ENCODE results near the gene RPL38.

Gene RPL38

GRCh38 chr17:74243013-74243755 lies 39.7 kb downstream of the RPL38 start:
- intact Hi-C loops (cut with DNase I): no loop called here
- DNase-seq: peak in 5 of 10 donors; percentile 33 to 90 (median 50)

GRCh38 chr17:74244128-74244527 lies 40.6 kb downstream of the RPL38 start:
- intact Hi-C loops (cut with DNase I): no loop called here
- DNase-seq: no peak

GRCh38 chr17:74244548-74244947 lies 41.1 kb downstream of the RPL38 start:
- intact Hi-C loops (cut with DNase I): no loop called here
- DNase-seq: peak in 8 of 10 donors; percentile 49 to 94 (median 66)

GRCh38 chr17:74245145-74245831 lies 41.8 kb downstream of the RPL38 start:
- intact Hi-C loops (cut with DNase I): loop anchor here (1.0 kb wide), 1 partner anchor 35 kb away; no protein-coding TSS in a partner anchor
- DNase-seq: peak; percentile 83 to 99 (median 89)

DNA sequence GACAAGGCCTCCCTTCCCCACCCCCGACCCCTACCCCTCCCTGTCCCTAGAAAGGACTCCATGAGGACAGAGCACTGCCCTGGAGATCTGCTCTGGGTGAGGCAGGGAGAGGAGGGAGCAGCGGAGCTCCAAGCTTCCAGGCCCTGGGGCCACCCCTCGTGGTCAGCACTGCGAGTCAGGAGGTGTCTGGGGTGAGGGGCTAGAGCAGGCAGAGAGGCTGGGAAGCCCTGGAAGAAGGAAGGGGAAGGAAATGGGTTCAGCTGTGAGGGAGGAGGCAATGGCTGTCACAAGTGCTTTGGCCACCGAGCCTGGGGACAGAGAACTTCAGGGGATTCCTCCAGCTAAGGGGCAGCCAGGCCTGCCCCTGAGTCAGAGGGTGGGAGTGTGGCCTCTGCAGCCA lies 42.4 kb downstream of the RPL38 start:
- peak in 2 of 10 donors; percentile 47 to 89 for DNase-seq
- intact Hi-C loops (cut with DNase I): loop anchor here (1.0 kb wide), 1 partner anchor 36 kb away; no protein-coding TSS in a partner anchor

DNA sequence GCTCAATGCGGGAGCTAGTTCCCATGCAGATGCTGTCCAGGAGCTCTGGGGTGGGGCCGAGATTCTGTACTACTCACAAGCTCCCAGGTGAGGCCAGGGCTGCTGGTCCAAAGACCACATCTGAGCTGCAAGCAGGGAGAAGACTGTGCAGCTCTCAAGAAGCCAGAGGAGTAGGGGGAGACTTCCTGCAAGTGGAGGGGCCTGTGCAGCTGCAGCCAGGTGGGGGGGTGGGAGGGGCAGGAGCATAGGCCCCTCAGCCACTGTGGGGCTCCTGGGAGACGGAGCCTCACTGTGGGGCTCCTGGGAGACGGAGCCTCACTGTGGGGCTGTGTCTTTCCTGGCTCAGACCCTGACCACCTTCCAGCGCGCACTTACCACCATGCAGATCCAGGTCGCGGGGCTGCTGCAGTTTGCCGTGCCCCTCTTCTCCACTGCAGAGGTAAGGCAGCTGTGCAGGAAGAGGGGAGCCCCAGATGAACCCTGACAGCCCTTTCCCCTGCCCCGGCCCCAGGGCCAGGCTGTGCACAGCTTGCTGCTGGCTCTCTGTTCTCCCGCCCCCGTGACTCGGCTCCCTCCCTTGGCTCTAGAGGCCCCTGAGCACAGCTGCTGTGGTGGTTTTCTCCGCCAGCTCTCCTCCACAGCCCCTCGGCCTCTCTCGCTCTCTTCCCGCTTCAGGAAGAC lies 46.3 kb downstream of the RPL38 start:
- intact Hi-C loops (cut with DNase I): no loop called here
- peak in 2 of 10 donors; percentile 58 to 91 for DNase-seq

DNA sequence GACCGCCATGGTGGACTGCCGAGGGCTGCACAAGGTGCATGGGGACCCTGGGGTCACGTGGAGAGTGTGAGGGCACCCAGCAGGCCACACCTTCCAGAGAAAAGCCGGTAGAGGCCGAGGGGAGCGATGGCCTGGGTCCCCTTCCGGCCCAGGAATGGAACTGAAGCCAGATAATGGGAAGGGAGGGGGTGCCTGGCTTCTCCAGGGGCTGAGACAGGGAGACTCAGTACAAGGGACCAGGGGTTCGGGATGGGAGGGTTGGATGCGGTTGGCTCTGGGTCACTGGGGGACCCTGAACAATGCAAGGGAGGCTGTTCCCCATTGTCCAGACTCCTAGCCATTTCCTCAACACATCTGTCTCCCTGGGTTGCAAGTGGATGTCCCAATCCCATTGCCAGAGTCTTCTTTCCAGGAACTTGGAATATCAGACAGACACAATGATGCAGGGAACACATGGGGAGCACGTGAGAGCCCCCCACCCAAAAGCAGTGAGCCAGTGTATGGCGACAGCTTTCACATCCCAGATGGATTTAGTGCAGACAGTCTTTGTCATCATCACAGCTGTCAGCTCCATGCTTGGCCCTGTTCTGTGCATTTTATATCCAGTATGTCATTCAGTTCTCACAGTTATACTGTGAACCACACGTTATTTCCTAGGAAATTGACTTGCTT lies 47.0 kb downstream of the RPL38 start:
- intact Hi-C loops (cut with DNase I): no loop called here
- DNase-seq: peak in 1 of 10 donors; percentile 50

GRCh38 chr17:74251051-74251450 lies 47.6 kb downstream of the RPL38 start:
- intact Hi-C loops (cut with DNase I): no loop called here
- no peak for DNase-seq

- intact Hi-C loops (cut with DNase I): no loop called here
- no peak for DNase-seq
Measured at GRCh38 chr17:74251569-74251968, 48.1 kb downstream of the RPL38 start.

GRCh38 chr17:74252211-74252610 lies 48.7 kb downstream of the RPL38 start:
- intact Hi-C loops (cut with DNase I): no loop called here
- DNase-seq: no peak

GRCh38 chr17:74253036-74253435 lies 49.6 kb downstream of the RPL38 start:
- DNase-seq: no peak
- intact Hi-C loops (cut with DNase I): no loop called here

DNA sequence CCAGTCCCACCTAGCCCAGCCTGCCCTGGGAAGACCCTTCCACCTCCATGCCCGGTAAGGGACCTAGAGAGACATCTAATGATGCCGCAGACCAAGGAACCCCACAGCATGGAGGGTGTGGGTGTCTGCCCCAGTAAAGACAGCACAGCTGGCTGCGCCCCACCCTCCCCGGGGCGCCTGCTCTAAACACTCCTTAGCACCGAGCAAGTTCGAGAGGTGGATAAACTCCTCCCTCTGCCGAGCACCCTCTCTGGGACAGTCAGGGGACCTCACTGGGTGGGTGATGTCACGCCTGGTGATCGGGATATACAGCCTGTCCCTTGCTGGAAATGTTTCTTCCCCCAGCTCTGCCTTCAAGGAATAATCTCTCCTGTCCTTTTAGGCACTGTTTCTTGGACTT lies 53.8 kb downstream of the RPL38 start:
- intact Hi-C loops (cut with DNase I): no loop called here
- no peak for DNase-seq

DNA sequence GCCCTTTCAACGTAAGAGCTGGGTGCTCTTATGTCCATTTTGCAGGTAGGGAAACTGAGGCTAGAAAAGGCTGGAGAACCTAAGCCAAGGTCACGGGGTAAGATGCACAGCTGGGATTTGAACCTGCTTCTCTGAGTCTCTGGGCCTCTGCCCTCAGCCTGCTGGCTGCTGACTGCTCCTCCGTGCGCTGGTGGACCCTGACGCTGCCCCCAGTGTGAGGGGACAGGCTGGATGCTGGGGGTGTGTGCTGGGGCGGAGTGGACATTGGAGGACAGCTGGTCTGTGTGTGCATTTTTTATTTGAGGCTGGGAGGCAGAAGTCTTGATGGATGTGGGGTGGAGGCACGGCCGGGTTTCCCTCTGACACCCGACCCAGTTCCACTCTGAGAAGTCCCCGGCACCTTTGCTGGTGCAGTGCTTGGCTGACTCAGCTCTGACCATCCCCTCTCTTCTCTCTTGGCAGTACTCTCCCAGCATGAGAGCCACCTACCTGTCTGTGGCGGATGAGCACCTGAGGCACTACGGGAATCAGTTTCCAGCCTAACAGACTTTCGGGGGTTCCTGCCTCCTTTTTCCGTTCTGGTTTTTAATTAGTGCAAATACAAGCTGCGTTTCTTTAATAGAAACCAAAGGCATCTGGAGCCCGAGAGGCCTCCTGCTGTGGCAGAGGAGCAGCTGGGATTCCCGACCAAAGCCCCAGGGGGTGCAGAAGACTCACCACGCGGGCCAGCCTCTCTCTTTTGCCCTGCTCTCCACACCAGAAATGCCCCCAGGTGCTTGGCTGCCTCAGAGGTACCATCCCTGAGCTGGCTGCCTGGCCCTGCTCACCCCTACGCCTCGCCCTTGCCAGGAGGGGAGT lies 56.4 kb downstream of the RPL38 start:
- intact Hi-C loops (cut with DNase I): no loop called here
- DNase-seq: no peak

Data from posterior cingulate gyrus (tissue), 11 donors.